Measurements from ENCODE around the gene RALY.

- TF ChIP-seq CTCF (conservative IDR thresholded peaks at IDR 0.05), result peak; percentile 22; the same call in 1 of the 2 replicates
- no peak for TF ChIP-seq EZH2 (IDR thresholded peaks at IDR 0.05; ENCODE audit: low read depth)
Measured at GRCh38 chr20:34110745-34111641, 117.3 kb downstream of the RALY start.
